Measurements from ENCODE around the gene SLC16A10. TPM values are rescaled to one million over a fixed set of nuclear protein-coding genes. Genes with fewer than 3 reads are reported as not detected.

The SLC16A10 gene, protein sequence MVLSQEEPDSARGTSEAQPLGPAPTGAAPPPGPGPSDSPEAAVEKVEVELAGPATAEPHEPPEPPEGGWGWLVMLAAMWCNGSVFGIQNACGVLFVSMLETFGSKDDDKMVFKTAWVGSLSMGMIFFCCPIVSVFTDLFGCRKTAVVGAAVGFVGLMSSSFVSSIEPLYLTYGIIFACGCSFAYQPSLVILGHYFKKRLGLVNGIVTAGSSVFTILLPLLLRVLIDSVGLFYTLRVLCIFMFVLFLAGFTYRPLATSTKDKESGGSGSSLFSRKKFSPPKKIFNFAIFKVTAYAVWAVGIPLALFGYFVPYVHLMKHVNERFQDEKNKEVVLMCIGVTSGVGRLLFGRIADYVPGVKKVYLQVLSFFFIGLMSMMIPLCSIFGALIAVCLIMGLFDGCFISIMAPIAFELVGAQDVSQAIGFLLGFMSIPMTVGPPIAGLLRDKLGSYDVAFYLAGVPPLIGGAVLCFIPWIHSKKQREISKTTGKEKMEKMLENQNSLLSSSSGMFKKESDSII
- 10 to 100 TPM in 1 of 2 donors, 1 to 10 TPM in 1; 8.7 to 13.8 TPM for total RNA-seq
- 2.7 TPM for polyA plus RNA-seq (2013, experiment 1 of 2)
- polyA plus RNA-seq (2013, experiment 2 of 2), result 2.5 TPM
- long read RNA-seq, experiment 1, partial matches to known transcripts, result 2 of 3 reads
- long read RNA-seq, experiment 1, other reads (novel, unspliced or antisense), result 0 of 3 reads
- long read RNA-seq, experiment 2, transcript SLC16A10-202 (6 exons, 2,508 nt), result major isoform, 11 of 19 reads
- long read RNA-seq, experiment 2, partial matches to known transcripts, result 2 of 19 reads
- long read RNA-seq, experiment 2, other reads (novel, unspliced or antisense), result 6 of 19 reads
- long read RNA-seq, experiment 3, result 0 reads
- long read RNA-seq, experiment 4, partial matches to known transcripts, result 1 of 2 reads
- long read RNA-seq, experiment 4, other reads (novel, unspliced or antisense), result 1 of 2 reads

DNA sequence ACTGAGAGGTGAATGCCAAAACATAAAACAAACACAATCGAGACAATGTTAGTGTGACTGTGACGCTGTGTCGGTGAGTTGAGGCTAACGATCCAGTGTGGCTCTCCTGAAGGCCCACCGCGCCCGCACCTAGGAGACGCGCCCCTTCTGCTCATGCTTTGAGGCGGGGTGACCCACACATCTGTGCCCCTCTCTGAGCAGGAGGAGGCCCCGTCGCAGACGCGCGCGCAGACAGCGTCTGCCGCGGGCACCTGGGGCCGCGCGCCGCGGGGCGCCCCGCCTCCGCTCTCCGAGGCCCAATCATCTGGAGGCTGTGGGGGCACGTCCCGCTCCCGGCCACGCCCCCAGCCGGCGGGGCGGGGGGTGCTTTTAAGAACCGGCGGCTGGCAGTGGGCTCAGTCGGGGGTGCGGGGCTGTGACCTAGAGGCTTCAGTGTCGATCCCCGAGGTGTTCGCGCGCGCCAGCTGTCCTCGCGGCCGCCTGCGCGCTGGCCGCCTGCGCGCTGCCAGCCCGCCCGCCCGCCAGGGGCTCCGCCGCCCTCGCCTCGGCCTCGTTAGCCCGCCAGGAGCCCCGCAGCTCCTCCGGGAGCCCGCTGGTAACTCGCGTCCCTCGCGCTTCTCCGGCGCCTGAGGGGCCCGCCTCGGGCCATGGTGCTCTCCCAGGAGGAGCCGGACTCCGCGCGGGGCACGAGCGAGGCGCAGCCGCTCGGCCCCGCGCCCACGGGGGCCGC is at the start of gene SLC16A10:
TSS of gene SLC16A10 (plus strand) at position 398 of the 730 bp plus-strand sequence. CDS start at position 648, 250 bp downstream.
- WGBS, 2 experiments (ENCODE audit: insufficient coverage in 1 of 2, insufficient read length in 1 of 2), result 1% methylated on average over 25 to 86 of the region's 86 CpGs
- peak within 1 kb of the TSS; percentile 69 for H3K4me3 Mint-ChIP-seq
- no peaks in the 10 kb centered on the region for H3K36me3 Mint-ChIP-seq (ENCODE audit: low read depth)
- H3K36me3 ChIP-seq (ENCODE audit: control insufficient read depth, insufficient read depth, low read length), result no peaks in the 10 kb centered on the region
- H3K27ac Mint-ChIP-seq, result no peak within 1 kb of the TSS
- H3K4me1 ChIP-seq (ENCODE audit: control insufficient read depth, insufficient read depth, low read length), result peaks cover 13% of the 10 kb centered on the region
- peak within 1 kb of the TSS; percentile 17 for H3K9ac ChIP-seq (ENCODE audit: extremely low read depth, low read length, poor library complexity, severe bottlenecking)
- no peak within 1 kb of the TSS for H3K27ac ChIP-seq (ENCODE audit: low read depth, low read length)
- TF ChIP-seq, protein P1, sequence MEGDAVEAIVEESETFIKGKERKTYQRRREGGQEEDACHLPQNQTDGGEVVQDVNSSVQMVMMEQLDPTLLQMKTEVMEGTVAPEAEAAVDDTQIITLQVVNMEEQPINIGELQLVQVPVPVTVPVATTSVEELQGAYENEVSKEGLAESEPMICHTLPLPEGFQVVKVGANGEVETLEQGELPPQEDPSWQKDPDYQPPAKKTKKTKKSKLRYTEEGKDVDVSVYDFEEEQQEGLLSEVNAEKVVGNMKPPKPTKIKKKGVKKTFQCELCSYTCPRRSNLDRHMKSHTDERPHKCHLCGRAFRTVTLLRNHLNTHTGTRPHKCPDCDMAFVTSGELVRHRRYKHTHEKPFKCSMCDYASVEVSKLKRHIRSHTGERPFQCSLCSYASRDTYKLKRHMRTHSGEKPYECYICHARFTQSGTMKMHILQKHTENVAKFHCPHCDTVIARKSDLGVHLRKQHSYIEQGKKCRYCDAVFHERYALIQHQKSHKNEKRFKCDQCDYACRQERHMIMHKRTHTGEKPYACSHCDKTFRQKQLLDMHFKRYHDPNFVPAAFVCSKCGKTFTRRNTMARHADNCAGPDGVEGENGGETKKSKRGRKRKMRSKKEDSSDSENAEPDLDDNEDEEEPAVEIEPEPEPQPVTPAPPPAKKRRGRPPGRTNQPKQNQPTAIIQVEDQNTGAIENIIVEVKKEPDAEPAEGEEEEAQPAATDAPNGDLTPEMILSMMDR (conservative IDR thresholded peaks at IDR 0.05), result peak; percentile 37
- no peaks in the 10 kb centered on the region for H3K9me3 Mint-ChIP-seq
- H3K27me3 ChIP-seq (ENCODE audit: control insufficient read depth, insufficient read depth, low read length, poor library complexity, severe bottlenecking), result peaks cover 52% of the 10 kb centered on the region
- H3K4me3 ChIP-seq (ENCODE audit: low read length), result peak within 1 kb of the TSS; percentile 86
- peaks cover 44% of the 10 kb centered on the region for H3K4me1 Mint-ChIP-seq
- peak; percentile 92 for DNase-seq
- H3K9me3 ChIP-seq (ENCODE audit: control insufficient read depth, low read length), result no peaks in the 10 kb centered on the region
- peaks cover 56% of the 10 kb centered on the region for H3K27me3 Mint-ChIP-seq (ENCODE audit: insufficient read depth)

DNA sequence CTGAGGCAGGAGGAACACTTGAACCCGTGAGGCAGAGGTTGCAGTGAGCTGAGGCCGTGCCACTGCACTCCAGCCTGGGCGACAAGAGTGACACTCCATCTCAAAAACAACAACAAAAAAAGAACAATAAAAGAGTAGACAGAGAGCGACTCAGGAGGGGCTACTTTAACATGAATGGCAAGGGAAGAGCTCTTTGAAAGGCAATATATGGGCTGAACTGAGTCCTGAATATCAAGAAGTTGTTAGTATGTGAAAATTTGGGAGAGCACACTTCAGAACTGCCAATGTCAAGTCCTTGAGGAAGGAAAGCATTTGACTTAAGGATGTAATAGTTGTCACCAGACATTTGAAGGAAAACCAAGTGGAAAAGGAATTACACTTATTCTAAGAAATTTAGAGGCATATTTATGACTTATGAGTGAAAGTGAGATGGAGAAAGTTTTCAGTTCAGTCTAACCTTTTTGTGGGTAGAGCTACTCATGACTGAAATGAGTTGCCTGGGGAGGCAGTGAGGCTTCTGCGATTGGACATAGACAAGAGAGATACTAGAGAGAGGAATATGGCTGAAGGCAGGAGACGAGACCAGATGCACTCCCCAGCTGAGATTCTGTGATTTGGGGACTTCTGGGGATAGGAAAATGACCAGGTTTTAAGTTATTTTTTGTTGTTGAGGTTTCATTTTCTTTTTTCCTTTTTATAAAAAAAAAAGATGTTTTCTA is 48.6 kb upstream of the SLC16A10 start:
- H3K27ac ChIP-seq (ENCODE audit: low read depth, low read length), result no peak overlapping the region
- no peak overlapping the region for H3K4me3 ChIP-seq (ENCODE audit: low read length)
- peaks cover 4% of the 10 kb centered on the region for H3K9me3 Mint-ChIP-seq
- no peak for DNase-seq
- H3K4me1 Mint-ChIP-seq, result peaks cover 3% of the 10 kb centered on the region
- H3K27me3 Mint-ChIP-seq (ENCODE audit: insufficient read depth), result no peaks in the 10 kb centered on the region
- H3K27ac Mint-ChIP-seq, result no peak overlapping the region
- no peaks in the 10 kb centered on the region for H3K36me3 ChIP-seq (ENCODE audit: control insufficient read depth, insufficient read depth, low read length)
- 95 to 100% methylated on average over 1 to 6 of the region's 6 CpGs for WGBS, 2 experiments (ENCODE audit: insufficient coverage in 1 of 2, insufficient read length in 1 of 2)
- no peaks in the 10 kb centered on the region for H3K9me3 ChIP-seq (ENCODE audit: control insufficient read depth, low read length)
- TF ChIP-seq, protein P1 (conservative IDR thresholded peaks at IDR 0.05), result no peak
- H3K4me3 Mint-ChIP-seq, result no peak overlapping the region
- H3K36me3 Mint-ChIP-seq (ENCODE audit: low read depth), result no peaks in the 10 kb centered on the region
- H3K9ac ChIP-seq (ENCODE audit: extremely low read depth, low read length, poor library complexity, severe bottlenecking), result no peak overlapping the region
- no peaks in the 10 kb centered on the region for H3K27me3 ChIP-seq (ENCODE audit: control insufficient read depth, insufficient read depth, low read length, poor library complexity, severe bottlenecking)
- no peaks in the 10 kb centered on the region for H3K4me1 ChIP-seq (ENCODE audit: control insufficient read depth, insufficient read depth, low read length)
